Epithelial cell of esophagus (primary cell): ENCODE results near the gene SMYD3.
"Not testable (repeated sequence)": the region's sequence is repeated elsewhere in the genome, so short reads cannot be mapped to it uniquely, and the experiment has no call there.

ENCODE experiments used
- DNase-seq: peaks from one replicate; pipeline ENCODE4 v3.0.0; 2010; ENCODE audit warnings: low read depth
- H3K4me3 ChIP-seq: 2 replicates; pipeline ENCODE4 v1.5.1; 2011; ENCODE audit warnings: mild to moderate bottlenecking, low read length, control low read depth
- CTCF ChIP-seq: IDR thresholded peaks from 2 replicates; pipeline ENCODE4 v1.5.1; 2011; ENCODE audit warnings: low read depth, mild to moderate bottlenecking, low read length, control low read depth, inconsistent platforms; ENCODE audit not compliant: insufficient read depth; ENCODE audit errors: missing control alignments

Gene SMYD3

GRCh38 chr1:246032031-246032551, 475.0 kb downstream of the SMYD3 start:
- no peak overlapping the region for H3K4me3 ChIP-seq
- no peak for DNase-seq
- TF ChIP-seq CTCF, result no peak

- no peak for DNase-seq
- no peak for TF ChIP-seq CTCF
- no peak overlapping the region for H3K4me3 ChIP-seq
Measured at GRCh38 chr1:246029616-246030015, 477.5 kb downstream of the SMYD3 start.

DNA sequence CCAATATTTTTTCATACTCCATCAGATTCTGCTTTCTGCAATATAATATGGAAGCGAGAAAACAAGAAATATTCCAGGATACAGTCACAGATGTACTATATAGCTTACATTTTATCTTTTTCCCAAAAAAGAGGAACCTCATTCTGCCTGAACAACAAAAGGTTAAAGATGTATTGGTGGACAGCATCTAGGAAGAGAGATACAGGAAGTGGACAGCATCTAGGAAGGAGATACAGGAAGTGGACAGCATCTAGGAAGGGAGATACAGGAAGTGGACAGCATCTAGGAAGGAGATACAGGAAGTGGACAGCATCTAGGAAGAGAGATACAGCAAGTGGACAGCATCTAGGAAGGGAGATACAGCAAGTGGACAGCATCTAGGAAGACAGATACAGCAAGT, 483.0 kb downstream of the SMYD3 start:
- not testable (repeated sequence) for DNase-seq, H3K4me3 ChIP-seq

DNA sequence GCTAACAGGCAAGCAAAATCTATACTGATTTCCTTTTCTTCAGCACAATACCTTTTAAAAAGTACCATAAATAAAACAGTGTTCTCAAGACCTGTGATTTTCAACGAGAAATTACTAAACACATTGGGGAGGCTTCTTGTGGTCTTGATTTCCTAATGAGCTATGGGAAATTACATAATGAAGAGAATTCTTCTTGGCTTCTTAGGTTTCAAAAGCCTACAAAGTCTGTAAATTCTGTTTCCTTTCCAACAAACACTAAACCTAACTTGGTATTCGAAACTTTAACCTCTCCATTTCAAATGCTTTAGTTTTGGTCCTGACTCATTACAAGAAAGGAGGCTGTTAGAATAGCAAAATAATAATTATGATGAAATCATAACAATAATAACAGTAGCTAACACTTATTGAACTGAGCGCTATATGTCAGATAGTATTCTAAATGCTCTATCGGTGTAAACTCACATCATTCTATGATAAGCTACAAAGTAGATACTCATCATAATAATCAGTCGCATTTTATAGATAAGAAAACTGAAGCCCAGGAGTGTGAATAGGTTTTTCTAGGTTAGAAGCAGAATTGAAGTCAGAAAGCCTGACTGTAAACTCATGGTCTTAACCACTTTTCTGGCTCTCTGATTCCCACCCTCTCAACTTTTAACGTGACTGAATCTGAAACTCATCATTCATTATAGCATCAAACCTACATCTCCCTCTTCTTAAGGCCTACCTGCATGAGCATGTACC, 486.7 kb downstream of the SMYD3 start:
- DNase-seq, result no peak
- TF ChIP-seq CTCF, result no peak
- H3K4me3 ChIP-seq, result no peak overlapping the region

- TF ChIP-seq CTCF, result no peak
- DNase-seq, result no peak
- no peak overlapping the region for H3K4me3 ChIP-seq
Measured at GRCh38 chr1:246018146-246018545, 488.9 kb downstream of the SMYD3 start.

- DNase-seq, result peak; percentile 60
Measured at GRCh38 chr1:246012341-246012740, 494.7 kb downstream of the SMYD3 start.

DNA sequence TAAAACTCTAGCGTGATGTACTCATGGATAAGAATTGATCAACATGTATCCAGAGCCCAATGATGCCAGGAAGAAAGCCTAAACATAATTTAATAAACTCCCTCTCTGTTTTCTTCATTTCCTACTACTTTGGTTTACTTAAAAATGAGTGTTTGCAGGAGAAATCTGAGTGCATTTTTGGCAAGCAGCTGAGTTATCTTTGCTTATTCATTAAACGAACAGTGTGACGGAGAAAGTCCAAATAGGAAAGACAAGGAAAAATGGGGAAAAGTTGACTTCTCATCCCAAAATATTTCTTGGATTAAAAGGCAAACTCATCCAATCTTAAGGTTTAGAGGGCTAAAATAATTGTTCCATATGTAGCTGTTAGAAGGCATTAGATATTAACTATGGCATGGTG, 496.7 kb downstream of the SMYD3 start:
- no peak for DNase-seq
- TF ChIP-seq CTCF, result no peak
- H3K4me3 ChIP-seq, result no peak overlapping the region

More at GRCh38 chr1:246012341-246012740, 494.7 kb downstream of the SMYD3 start:
- peak; percentile 72 for TF ChIP-seq CTCF
- no peak overlapping the region for H3K4me3 ChIP-seq
